HG02642 (cell line): Measurements from ENCODE around the gene EVI5.

ENCODE experiments used
- ATAC-seq: cut with Tn5 transposase; IDR thresholded peaks from one replicate; pipeline ENCODE4 v1.9.1; 2021; ENCODE audit warnings: mild to moderate bottlenecking; ENCODE audit not compliant: unreplicated experiment, poor library complexity

EVI5 gene

DNA sequence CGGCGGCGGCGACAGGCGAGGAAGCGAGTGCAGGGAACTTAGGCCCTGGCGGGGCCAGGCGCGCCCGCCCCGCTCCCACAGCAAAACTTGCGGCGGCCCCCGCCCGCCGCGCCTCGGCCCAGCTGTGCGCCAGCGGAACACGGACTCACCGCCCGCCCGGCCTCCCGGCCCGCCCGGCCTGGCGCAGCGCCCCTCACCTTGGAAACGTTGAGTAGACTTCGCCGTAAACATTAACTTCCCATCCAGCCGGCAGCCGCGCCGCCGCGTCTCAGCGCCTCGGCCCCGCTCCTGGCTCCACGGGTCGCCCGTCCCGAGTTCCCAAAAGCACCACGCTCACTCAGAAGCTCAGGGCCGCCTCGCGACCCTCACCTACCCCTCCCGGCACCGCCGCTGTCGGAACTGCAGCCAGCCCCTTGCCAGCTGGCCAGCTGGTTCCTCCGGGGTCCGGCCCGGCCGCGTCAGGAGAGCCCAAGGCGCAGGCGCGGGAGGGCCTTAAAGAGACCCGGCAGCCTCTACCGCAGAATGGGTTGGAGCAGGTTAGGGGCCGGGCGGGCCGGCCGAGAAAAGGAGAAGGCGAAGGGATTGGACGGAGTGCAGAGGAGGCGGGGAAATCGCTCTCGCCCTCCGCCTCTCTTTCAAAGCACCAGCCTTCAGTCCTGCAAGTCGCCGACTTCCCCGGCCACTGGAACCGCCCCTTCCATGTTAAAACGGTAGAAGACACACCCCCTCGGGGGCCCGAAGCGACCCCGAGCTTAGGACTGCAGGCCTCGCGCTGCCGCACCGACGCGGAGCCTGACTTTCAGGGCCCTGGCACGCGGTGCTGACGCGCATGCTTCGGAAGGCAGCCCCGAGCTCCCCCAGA lies at the start of gene EVI5:
Gene EVI5, minus strand, starts transcription at position 470 of the 862 bp plus-strand sequence. CDS start 48,562 bp downstream, outside the sequence.
- ATAC-seq, result peak; percentile 95

DNA sequence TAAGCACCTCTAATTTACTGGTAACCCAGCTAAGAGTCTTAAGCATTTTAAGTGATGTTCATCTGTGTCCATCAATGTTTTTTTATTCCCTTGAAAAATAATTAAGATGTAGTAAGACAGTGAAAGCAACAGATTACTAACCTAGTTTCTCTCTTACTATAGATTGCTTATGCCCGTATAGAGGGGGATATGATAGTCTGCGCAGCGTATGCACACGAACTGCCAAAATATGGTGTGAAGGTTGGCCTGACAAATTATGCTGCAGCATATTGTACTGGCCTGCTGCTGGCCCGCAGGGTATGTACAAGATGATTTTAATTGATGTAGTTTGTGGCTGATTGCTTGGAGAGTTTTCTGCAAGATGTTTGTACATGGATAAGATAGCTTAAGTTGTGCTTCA lies 49.7 kb upstream of the EVI5 start:
- ATAC-seq, result no peak

DNA sequence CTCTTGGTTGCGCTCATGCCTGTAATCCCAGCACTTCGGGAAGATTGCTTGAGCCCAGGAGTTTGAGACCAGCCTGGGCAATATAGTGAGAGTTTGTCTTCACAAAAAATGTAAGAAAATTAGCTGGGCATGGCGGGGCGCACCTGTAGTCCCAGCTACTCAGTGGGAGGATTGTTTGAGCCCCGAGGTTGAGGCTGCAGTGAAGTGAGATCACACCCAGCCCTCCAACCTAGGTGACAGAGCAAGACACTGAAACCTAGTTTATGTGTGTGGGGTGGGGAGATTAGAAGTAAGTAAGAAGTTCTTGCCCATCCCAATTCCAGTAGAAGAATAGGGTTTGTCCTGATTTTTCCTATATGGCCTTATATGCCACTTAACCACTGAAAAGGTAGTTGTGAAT lies 48.9 kb upstream of the EVI5 start:
- no peak for ATAC-seq

DNA sequence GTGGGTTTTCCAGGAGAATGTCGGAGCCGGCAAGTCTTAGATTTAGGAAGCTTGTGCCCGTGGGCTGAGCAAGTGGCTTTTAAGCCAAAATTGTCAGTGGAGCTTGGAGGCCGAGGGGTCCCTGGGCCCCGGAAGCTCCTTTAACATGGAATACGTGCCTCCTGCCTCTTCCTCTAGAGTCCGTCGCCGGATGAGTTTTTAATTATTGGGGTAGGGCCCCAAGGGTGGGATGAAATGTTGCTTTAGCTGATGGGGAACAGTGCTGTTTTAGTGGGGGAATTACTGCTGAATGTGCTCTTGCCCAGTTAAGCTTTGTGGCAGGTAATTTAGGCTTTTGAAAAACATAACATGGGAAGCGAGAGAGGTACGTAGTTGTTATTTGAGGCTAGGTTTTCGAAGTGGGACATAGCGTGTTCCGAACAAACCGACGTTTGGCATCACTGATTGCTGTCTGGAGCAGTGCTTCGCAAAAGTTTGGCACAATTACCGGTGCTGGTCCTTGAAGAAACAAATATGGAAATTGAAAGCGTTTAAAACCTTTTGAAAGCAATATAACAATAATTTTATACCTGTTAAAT lies 47.7 kb upstream of the EVI5 start:
- ATAC-seq, result peak; percentile 2

DNA sequence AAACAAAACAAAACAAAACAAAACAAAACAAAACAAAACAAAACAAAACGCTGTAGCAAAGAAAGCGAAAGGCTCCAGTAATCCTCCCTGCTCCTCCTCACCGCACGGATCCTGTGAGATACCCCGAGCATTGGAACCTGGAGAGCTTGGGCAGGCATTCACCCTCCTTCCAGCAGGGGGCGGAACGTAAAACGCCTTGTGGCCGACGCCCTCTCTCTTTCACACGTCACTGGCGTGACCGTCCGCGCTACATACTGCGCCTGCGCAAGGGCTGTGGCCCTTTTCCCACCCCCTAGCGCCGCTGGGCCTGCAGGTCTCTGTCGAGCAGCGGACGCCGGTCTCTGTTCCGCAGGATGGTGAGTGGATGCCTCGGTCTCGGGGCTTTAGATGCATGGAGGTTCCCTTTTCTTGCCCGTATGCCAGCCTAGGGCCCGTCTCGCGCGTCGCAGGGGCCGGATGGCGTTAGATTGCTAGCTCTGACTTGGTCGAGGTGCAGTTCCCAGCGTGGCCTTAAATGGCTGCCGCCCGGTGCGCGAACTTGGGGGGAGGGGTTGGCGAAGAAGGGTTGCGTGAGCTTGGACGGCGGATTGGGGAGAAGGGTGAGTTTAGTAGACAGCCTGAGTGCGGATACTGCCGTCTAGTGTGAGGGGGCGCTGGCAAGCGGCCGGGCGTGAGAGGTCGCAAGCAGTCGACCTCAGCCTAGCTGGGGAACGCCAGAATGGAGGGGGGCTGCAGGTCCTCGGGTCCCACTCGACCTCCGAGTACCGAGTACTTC lies 47.0 kb upstream of the EVI5 start, which contains the start of gene RPL5:
Gene RPL5, plus strand, starts transcription at position 279 of the 775 bp plus-strand sequence. Its CDS starts 75 bp downstream, at position 354.
- ATAC-seq, result peak; percentile 96

DNA sequence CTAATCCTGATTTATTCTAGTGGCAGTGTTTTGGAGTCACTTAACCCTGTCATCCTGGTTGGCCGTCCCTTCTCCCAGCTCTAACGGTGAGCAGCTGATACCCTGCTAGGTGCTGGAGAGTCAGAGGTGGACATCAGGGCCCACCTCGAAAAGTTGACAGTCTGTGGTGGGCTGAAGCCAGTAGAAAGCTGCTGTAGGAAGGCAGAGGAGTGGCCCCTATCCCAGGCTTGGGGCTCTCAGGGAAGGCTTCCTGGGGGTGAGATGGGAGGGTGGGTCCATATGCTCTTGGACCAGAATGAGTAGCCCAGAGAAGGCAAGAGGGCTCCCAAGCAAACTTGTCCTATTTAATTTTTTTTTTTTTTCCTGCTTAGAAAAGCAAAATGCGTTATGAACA lies 46.5 kb upstream of the EVI5 start:
- no peak for ATAC-seq

DNA sequence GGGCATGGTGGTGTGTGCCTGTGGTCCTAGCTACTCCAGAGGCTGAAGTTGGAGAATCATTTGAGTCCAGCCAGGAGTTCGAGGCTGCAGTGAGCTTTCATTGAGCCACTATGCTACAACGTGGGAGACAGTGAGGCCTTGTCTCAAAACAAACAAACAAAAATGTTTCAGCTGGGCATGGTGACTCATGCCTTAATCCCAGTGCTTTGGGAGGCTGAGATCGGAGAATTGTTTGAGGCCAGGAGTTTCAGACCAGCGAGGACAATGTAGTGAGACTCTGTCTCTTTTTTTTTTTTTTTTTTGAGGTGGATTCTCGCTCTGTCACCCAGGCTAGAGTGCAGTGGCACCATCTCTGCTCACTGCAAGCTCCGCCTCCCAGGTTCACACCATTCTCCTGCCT lies 41.9 kb upstream of the EVI5 start:
- no peak for ATAC-seq

DNA sequence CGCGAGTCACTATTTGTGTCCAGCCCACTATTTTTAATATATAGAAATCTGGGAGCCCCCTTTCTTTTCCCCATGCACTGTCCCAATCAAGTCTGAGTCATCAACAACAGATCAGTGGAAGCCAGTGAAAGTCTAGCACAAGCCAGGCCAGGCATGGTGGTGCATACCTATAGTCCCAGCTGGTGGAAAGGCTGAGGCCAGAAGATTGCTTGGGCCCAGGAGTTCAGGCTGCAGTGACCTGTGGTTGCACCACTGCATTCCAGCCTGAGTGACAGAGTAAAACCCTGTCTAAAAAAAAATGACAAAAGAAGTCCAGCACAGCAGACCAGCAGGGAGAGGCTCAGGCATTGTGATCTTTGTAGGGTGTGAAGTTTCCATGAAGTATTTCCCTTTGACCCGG lies 38.0 kb upstream of the EVI5 start:
- ATAC-seq, result no peak

DNA sequence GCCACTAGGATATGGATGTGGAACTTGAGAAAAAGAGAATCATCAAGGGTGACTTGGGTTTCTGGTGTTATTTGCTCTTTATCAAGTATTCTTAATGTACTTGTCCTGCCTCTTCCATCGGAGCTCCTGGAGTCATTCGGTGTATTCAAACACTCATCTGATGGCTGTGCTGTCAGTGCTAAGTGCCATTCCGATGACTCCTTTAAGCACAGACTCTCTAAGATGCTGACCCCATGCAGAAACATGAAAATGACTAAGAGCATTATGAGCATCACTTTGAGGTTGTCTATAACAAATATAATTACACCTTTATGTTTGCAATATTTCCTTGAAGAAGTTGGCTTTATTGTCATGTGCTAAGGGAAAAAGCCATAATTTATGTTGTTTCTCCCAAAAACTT lies 35.6 kb upstream of the EVI5 start:
- no peak for ATAC-seq

DNA sequence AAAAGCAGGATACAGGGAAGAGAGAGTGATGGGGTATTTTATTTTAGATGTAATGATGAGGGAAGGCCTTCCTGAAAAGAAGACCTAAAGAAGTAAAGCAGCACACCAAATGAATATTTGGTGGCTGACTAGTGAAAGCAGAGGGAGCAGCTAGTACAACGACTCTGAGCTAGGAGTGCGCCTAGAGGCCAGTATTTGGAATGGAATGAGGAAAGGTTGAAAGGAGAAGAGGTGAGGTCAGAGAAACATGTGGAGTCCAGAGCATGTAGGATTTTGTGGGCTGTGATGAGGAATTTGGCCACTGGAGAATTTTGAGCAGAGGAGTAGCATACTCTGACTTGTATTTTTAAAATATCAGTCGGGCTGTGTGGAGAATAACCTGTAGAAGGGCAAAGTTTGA lies 35.1 kb upstream of the EVI5 start:
- no peak for ATAC-seq

DNA sequence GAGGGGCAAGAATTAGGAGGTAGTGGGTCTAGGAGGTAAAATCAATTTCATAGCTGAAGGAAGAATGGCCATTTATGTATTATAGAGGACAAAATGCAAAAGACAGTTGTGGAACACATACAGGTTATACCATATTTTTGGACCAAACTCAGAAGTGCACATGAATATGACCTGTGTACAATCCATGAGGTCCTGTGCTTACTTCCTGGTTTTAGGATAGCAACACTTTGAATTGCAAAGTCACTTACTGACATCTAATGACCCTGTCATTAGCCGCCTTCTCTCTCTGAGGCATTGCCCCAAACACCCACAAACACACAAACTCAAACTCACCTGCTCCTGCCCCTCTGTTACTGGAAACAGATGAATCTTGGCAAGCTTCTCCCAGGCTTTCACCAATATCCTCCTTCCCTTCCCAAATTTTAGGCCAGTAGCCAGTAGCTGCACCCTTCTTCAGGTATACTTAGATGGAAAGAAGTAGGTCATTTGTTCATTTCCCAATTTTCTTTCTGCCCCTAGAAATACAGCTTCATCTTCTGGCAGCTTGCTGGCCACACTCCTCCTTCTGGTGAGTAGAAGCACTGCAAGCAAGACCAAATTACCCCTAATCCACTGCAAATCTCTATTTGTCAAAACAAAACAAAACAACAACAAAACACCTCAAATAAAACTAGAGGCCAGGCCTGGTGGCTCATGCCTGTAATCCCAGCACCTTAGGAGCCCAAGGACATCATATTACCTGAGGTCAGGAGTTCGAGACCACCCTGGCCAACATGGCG lies 33.3 kb upstream of the EVI5 start:
- peak; percentile 66 for ATAC-seq

DNA sequence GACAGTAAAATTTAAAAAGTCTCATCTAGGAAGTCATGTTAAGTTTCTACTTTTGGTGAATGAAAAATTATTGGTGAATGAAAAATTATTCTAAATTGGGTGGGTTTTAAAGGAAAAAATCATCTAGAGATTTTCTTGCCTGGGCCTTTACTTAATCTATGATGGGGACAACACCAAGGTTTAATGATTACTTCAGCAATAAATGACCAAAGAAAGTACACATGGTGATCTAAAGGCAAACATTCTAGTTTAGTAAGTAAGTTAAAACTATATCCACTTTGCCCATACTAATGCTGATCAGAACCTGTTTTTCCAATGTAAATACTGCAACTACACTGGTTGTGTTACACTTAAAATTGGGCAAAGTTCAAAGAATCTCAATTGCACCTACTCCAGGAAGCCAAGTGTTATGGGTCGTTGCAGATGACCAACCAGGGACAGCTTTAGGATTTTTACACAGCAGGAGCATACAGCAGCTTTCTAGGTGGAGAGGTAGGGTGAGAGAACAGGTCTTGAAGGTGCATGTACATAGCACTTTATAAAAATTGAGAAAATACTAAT lies 32.3 kb upstream of the EVI5 start:
- ATAC-seq, result no peak

DNA sequence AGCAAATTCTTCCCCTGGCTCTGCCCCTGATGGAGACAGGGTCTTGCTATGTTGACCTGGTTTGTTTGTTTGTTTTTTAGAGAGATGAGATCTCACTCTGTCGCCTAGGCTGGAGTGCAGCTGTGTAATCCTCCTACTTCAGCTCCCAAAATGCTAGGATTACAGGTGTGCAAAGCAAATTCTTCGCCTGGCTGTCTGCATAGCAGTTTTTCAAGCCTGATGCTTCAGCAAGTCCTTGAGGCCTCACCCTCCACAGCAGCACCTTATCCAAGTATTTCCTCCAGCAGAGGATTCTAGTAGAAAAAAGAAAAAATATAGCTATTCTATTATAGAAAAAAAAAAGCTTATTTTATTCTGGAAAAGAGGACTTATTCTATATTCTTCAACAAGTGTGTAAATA lies 31.8 kb upstream of the EVI5 start:
- no peak for ATAC-seq

DNA sequence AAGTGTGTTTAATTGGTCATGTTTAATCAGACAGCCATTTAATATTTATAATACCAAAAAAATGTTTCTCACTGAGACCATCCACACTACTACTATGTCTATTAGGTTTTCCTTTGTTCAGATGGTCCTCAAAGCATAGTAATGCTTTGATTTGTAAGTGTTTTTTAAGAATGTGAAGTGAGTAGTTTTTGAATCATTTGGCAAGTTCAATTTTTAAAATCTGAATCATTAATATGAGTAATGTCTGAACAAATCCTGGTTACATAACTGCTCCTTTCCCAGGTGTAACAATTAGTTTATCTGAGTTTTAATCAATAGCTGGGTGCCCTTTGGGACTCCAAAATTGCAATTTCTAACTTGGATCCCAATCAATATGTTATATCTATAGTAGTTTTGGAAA lies 23.5 kb upstream of the EVI5 start:
- ATAC-seq, result no peak

DNA sequence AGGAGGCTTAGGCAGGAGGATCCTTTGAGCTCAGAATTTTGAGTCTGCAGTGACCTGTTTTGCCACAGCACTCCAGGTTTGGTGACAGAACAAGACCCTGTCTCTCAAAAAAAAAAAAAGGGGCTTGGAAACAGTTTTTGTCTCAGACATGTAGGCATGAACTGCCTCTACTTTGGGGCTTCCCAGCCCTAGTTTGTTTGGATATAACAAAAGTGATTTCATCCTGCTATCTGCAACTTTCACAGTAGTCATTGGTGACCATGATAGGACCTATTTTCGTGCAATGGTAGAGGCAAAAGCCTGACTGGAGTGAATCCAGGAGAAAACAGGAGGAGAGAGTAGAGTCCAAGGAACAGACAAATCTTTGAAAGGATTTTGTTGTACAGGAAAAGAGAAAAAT lies 20.3 kb upstream of the EVI5 start:
- ATAC-seq, result no peak

DNA sequence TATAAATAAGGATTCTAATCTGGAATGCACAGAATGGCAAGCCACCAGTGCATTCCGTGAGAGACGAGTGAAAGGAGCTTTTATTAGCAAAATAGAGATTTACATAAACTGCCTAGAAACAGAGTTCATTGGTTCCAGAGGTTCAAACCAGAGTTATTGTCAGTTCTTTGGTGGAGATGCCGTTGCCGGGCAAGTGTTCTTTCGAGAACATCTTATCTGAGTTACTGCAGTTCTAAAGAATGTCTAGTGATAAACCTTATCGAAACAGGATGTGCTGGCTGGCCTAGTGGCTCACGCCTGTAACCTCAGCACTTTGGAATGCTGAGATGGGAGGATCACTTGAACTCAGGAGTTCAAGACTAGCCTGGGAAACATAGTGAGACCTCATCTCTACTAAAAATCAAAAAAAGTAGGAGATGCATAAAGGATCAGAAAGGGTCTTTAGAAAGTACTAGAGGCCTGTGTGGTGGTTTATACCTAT lies 19.9 kb upstream of the EVI5 start:
- ATAC-seq, result no peak

DNA sequence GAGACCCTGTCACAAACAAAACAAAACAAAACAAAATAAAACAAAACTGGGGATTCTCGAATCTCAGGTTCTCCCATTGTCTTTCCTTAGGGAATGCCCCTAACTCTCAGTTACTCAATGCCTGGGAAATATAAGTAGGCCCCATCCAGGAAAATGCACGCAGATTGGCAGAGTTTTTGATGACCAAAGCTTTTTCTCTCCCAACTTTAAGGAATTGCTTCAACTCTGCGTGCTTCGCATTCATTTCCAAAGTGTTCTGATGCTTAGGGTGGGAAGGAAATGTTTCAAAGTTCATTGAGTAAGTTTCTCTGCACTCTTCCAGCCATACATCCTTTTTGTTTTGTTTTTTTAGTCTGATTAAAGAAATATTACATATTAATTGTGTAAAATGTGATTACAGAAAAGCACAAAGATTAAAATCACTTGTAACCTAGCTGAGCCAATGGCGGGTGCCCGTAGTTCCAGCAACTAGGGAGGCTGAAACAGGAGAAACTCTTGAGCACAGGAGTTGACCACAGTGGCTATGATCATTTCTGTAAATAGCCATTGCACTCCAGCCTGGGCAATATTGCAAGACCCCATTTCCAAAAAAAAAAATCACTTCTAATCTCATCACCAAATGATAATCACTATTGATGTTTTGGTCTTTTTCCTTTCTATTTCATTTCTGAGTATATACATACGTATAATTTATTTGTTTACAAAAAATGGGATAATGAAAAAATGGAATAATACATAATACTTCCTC lies 18.4 kb upstream of the EVI5 start:
- no peak for ATAC-seq

DNA sequence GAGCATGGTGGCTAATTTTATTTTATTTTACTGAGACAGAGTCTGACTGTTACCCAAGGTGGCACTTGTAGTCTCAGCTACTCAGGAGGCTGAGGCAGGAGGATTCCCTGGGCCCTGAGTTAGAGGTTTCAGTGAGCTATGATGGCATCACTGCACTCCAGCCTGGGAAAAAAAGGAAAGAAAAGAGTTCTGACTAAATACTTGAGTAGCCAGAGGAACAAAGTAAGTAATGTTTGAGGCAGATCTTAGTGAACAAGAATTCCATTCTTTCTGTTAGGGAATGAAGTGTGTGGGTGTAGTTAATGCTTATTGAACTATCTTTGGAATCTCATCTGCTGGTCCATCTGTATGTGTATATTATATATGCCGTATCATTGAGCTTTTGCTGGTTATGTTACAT lies 13.1 kb upstream of the EVI5 start:
- ATAC-seq, result no peak

DNA sequence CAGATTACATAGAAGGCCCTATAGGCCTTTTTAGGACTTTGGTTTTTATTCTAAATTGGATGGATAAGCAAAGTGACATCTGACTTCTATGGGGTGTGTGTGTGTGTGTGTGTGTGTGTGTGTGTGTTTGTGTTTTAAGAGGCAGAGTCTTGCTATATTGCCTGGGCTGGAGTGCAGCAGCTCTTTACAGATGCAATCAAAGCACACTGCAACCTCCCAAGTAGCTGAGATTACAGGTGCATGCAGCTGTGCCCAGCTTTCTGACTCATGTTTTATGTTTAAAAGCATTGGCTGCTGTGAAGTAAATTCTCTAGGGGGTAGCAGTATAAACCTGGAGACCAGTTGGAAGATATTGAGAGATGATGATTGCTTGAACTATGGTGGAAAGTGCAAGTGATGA lies 12.4 kb upstream of the EVI5 start:
- ATAC-seq, result no peak
